ENCODE data around the gene PSEN1. TPM values are rescaled to one million over a fixed set of nuclear protein-coding genes. Genes with fewer than 3 reads are reported as not detected.

Gene PSEN1
- total and polyA plus RNA-seq, 9 donors = 21.7 to 73.1 (median 44.0) TPM

DNA sequence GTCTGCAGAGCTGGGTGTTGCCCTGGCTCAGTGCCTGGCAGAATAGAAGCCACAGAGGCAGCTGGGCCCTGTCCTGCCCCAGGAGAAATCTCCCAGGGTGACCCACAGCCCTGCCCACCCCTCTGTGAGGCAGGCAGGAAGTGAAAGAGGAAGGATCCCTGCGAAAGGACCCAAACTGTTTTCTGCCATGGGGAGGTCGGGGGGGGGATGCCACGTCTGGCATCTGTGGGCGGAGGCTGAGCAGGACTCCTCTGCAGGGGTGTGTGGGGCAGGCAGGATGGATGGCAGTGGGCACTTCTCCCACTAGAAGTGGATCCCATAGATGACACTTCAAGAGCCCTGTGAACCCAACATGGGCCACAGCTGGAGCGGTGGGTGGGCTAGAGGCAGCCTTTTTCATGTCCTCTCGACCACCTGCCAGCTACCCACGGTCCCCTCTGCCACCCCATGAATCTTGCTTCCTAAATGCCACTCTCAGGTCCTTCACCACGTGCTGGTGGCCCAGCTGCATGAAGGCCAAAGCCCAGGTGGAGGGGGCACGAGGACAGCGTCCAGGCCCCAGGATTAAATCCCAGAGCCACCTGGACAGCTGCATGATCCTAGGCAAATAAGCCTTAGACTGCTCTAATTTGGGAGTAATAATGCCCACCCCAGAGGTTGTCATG, 104.6 kb downstream of the PSEN1 start:
- H3K4me1 ChIP-seq (ENCODE audit: insufficient read depth) = peaks cover 22% of the 10 kb centered on the region
- 87 to 95% (median 93%) methylated on average over 10 of the region's 10 CpGs for WGBS, 3 donors
- H3K4me3 ChIP-seq = no peak overlapping the region
- TF ChIP-seq EP300 (IDR thresholded peaks at IDR 0.05) = no peak
- TF ChIP-seq, protein P1, sequence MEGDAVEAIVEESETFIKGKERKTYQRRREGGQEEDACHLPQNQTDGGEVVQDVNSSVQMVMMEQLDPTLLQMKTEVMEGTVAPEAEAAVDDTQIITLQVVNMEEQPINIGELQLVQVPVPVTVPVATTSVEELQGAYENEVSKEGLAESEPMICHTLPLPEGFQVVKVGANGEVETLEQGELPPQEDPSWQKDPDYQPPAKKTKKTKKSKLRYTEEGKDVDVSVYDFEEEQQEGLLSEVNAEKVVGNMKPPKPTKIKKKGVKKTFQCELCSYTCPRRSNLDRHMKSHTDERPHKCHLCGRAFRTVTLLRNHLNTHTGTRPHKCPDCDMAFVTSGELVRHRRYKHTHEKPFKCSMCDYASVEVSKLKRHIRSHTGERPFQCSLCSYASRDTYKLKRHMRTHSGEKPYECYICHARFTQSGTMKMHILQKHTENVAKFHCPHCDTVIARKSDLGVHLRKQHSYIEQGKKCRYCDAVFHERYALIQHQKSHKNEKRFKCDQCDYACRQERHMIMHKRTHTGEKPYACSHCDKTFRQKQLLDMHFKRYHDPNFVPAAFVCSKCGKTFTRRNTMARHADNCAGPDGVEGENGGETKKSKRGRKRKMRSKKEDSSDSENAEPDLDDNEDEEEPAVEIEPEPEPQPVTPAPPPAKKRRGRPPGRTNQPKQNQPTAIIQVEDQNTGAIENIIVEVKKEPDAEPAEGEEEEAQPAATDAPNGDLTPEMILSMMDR (IDR thresholded peaks at IDR 0.05) = no peak
- TF ChIP-seq POLR2A (IDR thresholded peaks at IDR 0.05) = no peak
- H3K36me3 ChIP-seq = no peaks in the 10 kb centered on the region
- no peaks in the 10 kb centered on the region for H3K9me3 ChIP-seq
- intact Hi-C loops (cut with DNase I) = no loop called here
- H3K27ac ChIP-seq = no peak overlapping the region
- no peaks in the 10 kb centered on the region for H3K27me3 ChIP-seq
- peak in 3 of 5 donors; percentile 9 to 42 (median 22) for DNase-seq

DNA sequence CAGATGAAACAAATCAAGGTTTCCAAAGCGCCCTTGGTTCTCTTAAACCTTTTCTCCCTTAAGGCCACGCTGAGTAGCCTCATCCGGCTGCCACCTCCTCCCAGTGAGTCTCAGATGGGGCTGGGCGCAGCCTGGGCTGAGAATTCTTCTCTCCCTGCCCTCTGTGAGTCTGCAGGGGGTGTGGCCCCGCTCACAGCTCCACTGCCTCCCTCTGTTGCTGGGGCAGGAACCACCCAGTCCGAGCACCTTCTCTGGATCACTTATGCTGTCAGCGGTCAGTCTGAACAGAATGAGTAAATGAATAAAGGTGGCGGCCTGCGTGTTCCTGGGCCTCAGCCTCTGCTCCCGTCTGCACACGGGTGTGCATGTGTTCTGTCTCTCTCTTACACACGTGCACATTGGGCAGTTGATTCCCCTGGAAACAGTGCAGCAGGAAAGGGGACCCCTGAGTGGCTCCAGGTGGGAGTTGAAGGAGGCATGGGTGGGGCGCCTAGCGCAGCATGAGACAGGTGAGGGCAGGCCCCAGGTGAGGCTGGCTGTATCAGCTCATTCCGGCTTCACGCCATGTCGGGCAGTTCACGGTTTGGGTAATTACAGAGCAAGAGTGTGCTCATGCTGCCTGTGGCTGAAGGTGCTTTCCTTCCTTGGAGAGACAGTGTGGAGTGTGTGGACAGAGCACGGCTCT, 105.3 kb downstream of the PSEN1 start:
- peak overlapping the region in 1 of 2 donors; percentile 59 for H3K27ac ChIP-seq
- DNase-seq = peak in 3 of 5 donors; percentile 13 to 37 (median 24)

DNA sequence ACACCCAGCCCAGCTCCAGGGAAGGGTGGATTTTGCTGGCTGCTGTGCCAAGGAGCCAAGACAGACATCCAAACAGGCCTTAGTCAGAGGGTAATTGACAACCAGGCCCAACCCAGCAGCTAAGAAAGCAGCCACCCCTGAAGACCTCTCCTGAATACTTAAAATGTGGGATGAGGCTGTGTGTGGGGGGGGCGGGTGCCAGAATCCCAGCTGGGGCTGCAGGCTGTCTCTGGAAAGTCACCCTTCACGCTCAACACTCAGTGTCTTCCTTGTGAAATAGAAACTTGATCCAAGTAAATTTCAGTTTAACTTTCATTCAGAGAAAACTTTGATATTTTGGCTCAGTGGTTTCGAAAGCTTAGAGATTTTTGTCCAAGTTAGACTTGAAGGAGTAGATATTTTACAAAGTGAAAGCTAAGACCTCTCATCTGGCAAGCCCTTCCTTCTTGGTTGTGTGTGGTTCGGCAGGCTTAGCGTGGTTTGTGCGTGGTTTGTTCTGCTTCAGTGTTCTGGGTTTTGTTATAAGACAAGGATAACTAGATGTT, 106.1 kb downstream of the PSEN1 start:
- TF ChIP-seq, protein P1 (IDR thresholded peaks at IDR 0.05) = no peak
- TF ChIP-seq EP300 (IDR thresholded peaks at IDR 0.05) (no peak), POLR2A (IDR thresholded peaks at IDR 0.05) (no peak)
- Histone ChIP-seq H3K4me3 (peak overlapping the region; percentile 21), H3K27ac (peak overlapping the region; percentile 59 to 68), H3K36me3 (no peaks in the 10 kb centered on the region), H3K9me3 (no peaks in the 10 kb centered on the region), H3K27me3 (no peaks in the 10 kb centered on the region), H3K4me1 (ENCODE audit: insufficient read depth) (peaks cover 20% of the 10 kb centered on the region)
- peak in 2 of 5 donors; percentile 37 to 52 for DNase-seq
- 2 to 22% (median 18%) methylated on average over 6 of the region's 6 CpGs for WGBS, 3 donors
- intact Hi-C loops (cut with DNase I) = no loop called here

More for the DNA sequence above, 105.3 kb downstream of the PSEN1 start:
- H3K4me1 ChIP-seq (ENCODE audit: insufficient read depth) = peaks cover 20% of the 10 kb centered on the region
- TF ChIP-seq POLR2A (IDR thresholded peaks at IDR 0.05) = no peak
- TF ChIP-seq EP300 (IDR thresholded peaks at IDR 0.05) = no peak
- TF ChIP-seq, protein P1 (IDR thresholded peaks at IDR 0.05) = no peak
- H3K27me3 ChIP-seq = no peaks in the 10 kb centered on the region
- no peak overlapping the region for H3K4me3 ChIP-seq
- H3K36me3 ChIP-seq = no peaks in the 10 kb centered on the region
- WGBS, 3 donors = 91 to 93% (median 92%) methylated on average over 19 of the region's 19 CpGs
- intact Hi-C loops (cut with DNase I) = no loop called here
- H3K9me3 ChIP-seq = no peaks in the 10 kb centered on the region

DNA sequence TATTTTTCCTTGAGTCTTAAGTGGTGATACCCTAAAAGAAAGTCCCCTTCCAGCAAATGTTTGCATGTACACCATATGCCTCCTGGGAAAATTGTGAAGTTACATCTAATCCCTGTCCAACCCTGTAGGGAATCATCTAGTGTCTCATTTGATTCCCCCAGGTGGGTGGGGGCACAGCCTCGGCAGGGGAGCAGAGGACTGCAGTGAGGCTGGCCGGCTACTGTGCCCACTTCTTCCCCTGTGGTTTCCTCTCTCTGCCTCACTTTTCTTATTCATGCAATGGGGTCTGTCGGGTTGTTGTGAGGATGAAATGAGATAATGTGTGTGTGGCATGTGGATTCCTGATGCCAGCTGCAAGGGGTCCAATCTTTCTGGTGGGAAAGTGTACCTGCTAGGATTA, 107.0 kb downstream of the PSEN1 start:
- H3K27ac ChIP-seq = no peak overlapping the region
- intact Hi-C loops (cut with DNase I) = no loop called here
- H3K9me3 ChIP-seq = no peaks in the 10 kb centered on the region

More for the DNA sequence above, 107.0 kb downstream of the PSEN1 start:
- no peak for DNase-seq
- TF ChIP-seq, protein P1 (IDR thresholded peaks at IDR 0.05) = no peak
- no peak for TF ChIP-seq EP300 (IDR thresholded peaks at IDR 0.05)
- no peak for TF ChIP-seq POLR2A (IDR thresholded peaks at IDR 0.05)
- Histone ChIP-seq H3K36me3 (no peaks in the 10 kb centered on the region), H3K27me3 (no peaks in the 10 kb centered on the region), H3K4me1 (ENCODE audit: insufficient read depth) (peaks cover 16% of the 10 kb centered on the region), H3K4me3 (no peak overlapping the region)
- WGBS, 3 donors = 84 to 90% (median 88%) methylated on average over 3 of the region's 3 CpGs

Data from ovary (tissue), 9 donors.